GM12892 (cell line): Measurements from ENCODE around the gene VAMP3.

Experiments used
- POLR2A ChIP-seq: IDR thresholded peaks from 2 replicates; pipeline ENCODE4 v1.6.1; 2011; ENCODE audit warnings: low read depth, low read length, control low read depth
- POLR2AphosphoS5 ChIP-seq: IDR thresholded peaks from 2 replicates; pipeline ENCODE4 v1.6.1; 2011; ENCODE audit warnings: low read depth, low read length, control low read depth
- TAF1 ChIP-seq: IDR thresholded peaks from 2 replicates; pipeline ENCODE4 v1.6.1; 2011; ENCODE audit warnings: low read depth, mild to moderate bottlenecking, control low read depth, low read length, borderline replicate concordance

- TF ChIP-seq TAF1 (no peak), POLR2AphosphoS5 (no peak), POLR2A (no peak)
These were observed 26.2 kb upstream of the VAMP3 start for GRCh38 chr1:7744882-7745281.
